H1 (cell line): Measurements from ENCODE around the gene APMAP. TPM values are rescaled to one million over a fixed set of nuclear protein-coding genes. Genes with fewer than 3 reads are reported as not detected.

Experiments
- CTCF ChIA-PET: fragments of 300-600 bp; sonication (Branson Sonifier 250); formaldehyde crosslinking; loops from one replicate; lab custom pipeline; 2021; ENCODE audit not compliant: partially characterized antibody; lab: Charles Lee
- POLR2A ChIA-PET: fragments of 300-600 bp; sonication (Branson Sonifier 250); formaldehyde crosslinking; loops from one replicate; lab custom pipeline; 2021; ENCODE audit warnings: inconsistent platforms; ENCODE audit not compliant: partially characterized antibody; lab: Charles Lee
- DNase-seq, 2 experiments: peaks; one replicate each; pipeline versions ENCODE4 v3.0.0 to v3.0.0-alpha.2; 2010 to 2022; ENCODE audit warnings: low spot score in 2 of 2, low read depth in 1 of 2, mixed read lengths in 1 of 2
- FAIRE-seq: peaks from 2 replicates; lab custom pipeline; 2011; peaks lifted over from hg19 to GRCh38; lab: Jason Lieb, UNC
- H2AFZ ChIP-seq: 2 replicates; pipeline ENCODE4 v1.8.1; 2012; ENCODE audit warnings: low read length, inconsistent platforms
- H2AK5ac ChIP-seq: 2 replicates; pipeline ENCODE4 v1.6.1; 2013; ENCODE audit warnings: low read depth, low read length
- H2BK120ac ChIP-seq: replicated peaks from 2 replicates; pipeline ENCODE3; 2013; ENCODE audit warnings: low read depth, low read length, inconsistent platforms
- H2BK12ac ChIP-seq: 2 replicates; pipeline ENCODE4 v1.6.1; 2013; ENCODE audit warnings: low read depth, low read length
- H2BK15ac ChIP-seq: 2 replicates; pipeline ENCODE4 v1.6.1; 2013; ENCODE audit warnings: low read length
- H2BK20ac ChIP-seq: 2 replicates; pipeline ENCODE4 v1.6.1; 2013; ENCODE audit warnings: low read length
- H2BK5ac ChIP-seq: 2 replicates; pipeline ENCODE4 v1.6.1; 2013; ENCODE audit warnings: low read depth, low read length
- H3K14ac ChIP-seq: 2 replicates; pipeline ENCODE4 v1.6.1; 2013; ENCODE audit warnings: inconsistent platforms; ENCODE audit not compliant: insufficient read length
- H3K18ac ChIP-seq: 2 replicates; pipeline ENCODE4 v1.6.1; 2013; ENCODE audit warnings: low read length; ENCODE audit errors: extremely low read depth
- H3K23ac ChIP-seq: 2 replicates; pipeline ENCODE4 v1.6.1; 2013; ENCODE audit warnings: inconsistent platforms; ENCODE audit not compliant: insufficient read length
- H3K23me2 ChIP-seq: 2 replicates; pipeline ENCODE4 v1.6.1; 2013; ENCODE audit warnings: low read depth, low read length
- H3K27ac ChIP-seq: 2 replicates; pipeline ENCODE4 v1.6.1; 2011; ENCODE audit warnings: low read depth, low read length, inconsistent platforms
- H3K27me3 ChIP-seq, 4 experiments: replicated peaks in 1 of 4; 1 replicate in 1 of 4; 2 replicates in 3 of 4; pipeline versions ENCODE4 v1.6.1 to v1.8.1; 2011 to 2013; ENCODE audit warnings: low read length in 3 of 4, mild to moderate bottlenecking in 3 of 4, inconsistent platforms in 2 of 4, mixed read lengths in 2 of 4, moderate library complexity in 1 of 4; ENCODE audit not compliant: control insufficient read depth in 3 of 4, insufficient read depth in 3 of 4; ENCODE audit errors: extremely low read depth in 1 of 4
- H3K36me3 ChIP-seq, 4 experiments: 2 replicates each; pipeline versions ENCODE4 v1.6.1 to v1.8.1; 2011 to 2013; ENCODE audit warnings: mild to moderate bottlenecking in 4 of 4, low read length in 3 of 4, moderate library complexity in 2 of 4, control low read depth in 1 of 4, inconsistent platforms in 1 of 4; ENCODE audit not compliant: insufficient read depth in 4 of 4, control insufficient read depth in 2 of 4
- H3K4ac ChIP-seq: replicated peaks from 2 replicates; pipeline ENCODE3; 2013; ENCODE audit warnings: low read length, low read depth, mixed read lengths, inconsistent platforms; ENCODE audit not compliant: insufficient read length
- H3K4me1 ChIP-seq, 4 experiments: replicated peaks in 1 of 4; 1 replicate in 1 of 4; 2 replicates in 3 of 4; pipeline versions ENCODE4 v1.6.1 to v1.8.1; 2011 to 2013; ENCODE audit warnings: low read length in 3 of 4, inconsistent platforms in 2 of 4, mixed read lengths in 1 of 4; ENCODE audit not compliant: insufficient read depth in 4 of 4, control insufficient read depth in 3 of 4
- H3K4me2 ChIP-seq, 2 experiments: 2 replicates each; pipeline versions ENCODE4 v1.6.1 to v1.8.1; 2011 to 2013; ENCODE audit warnings: low read depth in 2 of 2, low read length in 2 of 2, control low read depth in 1 of 2, inconsistent platforms in 1 of 2, mild to moderate bottlenecking in 1 of 2; ENCODE audit not compliant: insufficient read depth in 1 of 2
- H3K4me3 ChIP-seq, 4 experiments: fragments of 200-600, 300-600 bp in 1 of 4; sonication (generic), shearing (Covaris generic), sonication (Bioruptor Twin) in 1 of 4; 2 replicates each; pipeline versions ENCODE4 v1.5.1 to v1.8.1; 2011 to 2016; ENCODE audit warnings: low read length in 4 of 4, low read depth in 3 of 4, control low read depth in 2 of 4, inconsistent platforms in 2 of 4, mild to moderate bottlenecking in 2 of 4, mixed read lengths in 1 of 4, moderate library complexity in 1 of 4; ENCODE audit not compliant: insufficient read depth in 2 of 4; ENCODE audit errors: extremely low read depth in 1 of 4
- H3K56ac ChIP-seq: replicated peaks from 2 replicates; pipeline ENCODE3; 2013; ENCODE audit warnings: low read depth, mild to moderate bottlenecking, mixed read lengths, low read length, inconsistent platforms; ENCODE audit not compliant: insufficient read length
- H3K79me1 ChIP-seq: 2 replicates; pipeline ENCODE4 v1.6.1; 2013; ENCODE audit warnings: low read depth, low read length, control low read depth
- H3K79me2 ChIP-seq, 2 experiments: 2 replicates each; pipeline versions ENCODE4 v1.6.1 to v1.8.1; 2012 to 2013; ENCODE audit warnings: low read length in 2 of 2, mild to moderate bottlenecking in 2 of 2, inconsistent platforms in 1 of 2; ENCODE audit not compliant: insufficient read depth in 2 of 2, control insufficient read depth in 1 of 2
- H3K9ac ChIP-seq, 4 experiments: replicated peaks in 1 of 4; 1 replicate in 1 of 4; 2 replicates in 3 of 4; pipeline versions ENCODE4 v1.6.1 to v1.8.1; 2011 to 2013; ENCODE audit warnings: low read depth in 3 of 4, low read length in 3 of 4, control low read depth in 2 of 4, mild to moderate bottlenecking in 2 of 4, moderate library complexity in 2 of 4, inconsistent platforms in 1 of 4; ENCODE audit errors: extremely low read depth in 1 of 4
- H3K9me3 ChIP-seq, 2 experiments: 2 replicates each; pipeline versions ENCODE4 v1.6.1 to v1.8.1; 2012 to 2013; ENCODE audit warnings: mild to moderate bottlenecking in 2 of 2, moderate library complexity in 2 of 2, control low read depth in 1 of 2, inconsistent platforms in 1 of 2, low read depth in 1 of 2, low read length in 1 of 2, mixed read lengths in 1 of 2; ENCODE audit not compliant: insufficient read depth in 2 of 2
- H4K20me1 ChIP-seq, 2 experiments: replicated peaks in 1 of 2; 2 replicates each; pipeline versions ENCODE3 to v1.8.1; 2011 to 2013; ENCODE audit warnings: inconsistent platforms in 2 of 2, low read length in 2 of 2, mild to moderate bottlenecking in 1 of 2; ENCODE audit not compliant: insufficient read depth in 2 of 2, control insufficient read depth in 1 of 2
- H4K5ac ChIP-seq: 2 replicates; pipeline ENCODE4 v1.6.1; 2013; ENCODE audit warnings: low read length, low read depth, mixed read lengths, inconsistent platforms; ENCODE audit not compliant: insufficient read length
- H4K8ac ChIP-seq: 2 replicates; pipeline ENCODE4 v1.8.0; 2013; ENCODE audit warnings: mild to moderate bottlenecking, moderate library complexity, low read length, inconsistent platforms; ENCODE audit not compliant: insufficient read depth; ENCODE audit errors: extremely low read depth
- H4K91ac ChIP-seq: replicated peaks from 2 replicates; pipeline ENCODE3; 2013; ENCODE audit warnings: low read length, mixed read lengths, inconsistent platforms; ENCODE audit not compliant: insufficient read length
- CEBPB ChIP-seq: IDR thresholded peaks from 2 replicates; pipeline ENCODE4 v1.6.1; 2012; ENCODE audit warnings: low read depth, low read length
- CREB1 ChIP-seq: IDR thresholded peaks from 2 replicates; pipeline ENCODE4 v1.6.1; 2012; ENCODE audit warnings: inconsistent platforms
- FOSL1 ChIP-seq: IDR thresholded peaks from 2 replicates; pipeline ENCODE4 v1.6.1; 2011; ENCODE audit warnings: mild to moderate bottlenecking, low read depth, low read length, moderate library complexity; ENCODE audit not compliant: insufficient read depth
- NANOG ChIP-seq: IDR thresholded peaks from 2 replicates; pipeline ENCODE4 v1.6.1; 2011; ENCODE audit warnings: low read length, low read depth, mild to moderate bottlenecking, inconsistent platforms; ENCODE audit not compliant: insufficient read depth, poor library complexity, severe bottlenecking
- RFX5 ChIP-seq: IDR thresholded peaks from 2 replicates; pipeline ENCODE4 v1.6.1; 2011; ENCODE audit warnings: low read depth, low read length, improper control_type of control experiment, borderline replicate concordance
- RNF2 ChIP-seq: fragments of 200-900, 300-1000 bp; sonication (generic); IDR thresholded peaks from 2 replicates; pipeline ENCODE4 v1.7.1; 2016; ENCODE audit warnings: borderline replicate concordance, low read depth, mild to moderate bottlenecking, antibody characterized with exemption, low read length; ENCODE audit not compliant: poor library complexity, severe bottlenecking; ENCODE audit errors: missing control alignments
- SP4 ChIP-seq: IDR thresholded peaks from 2 replicates; pipeline ENCODE4 v1.6.1; 2012; ENCODE audit warnings: low read length, inconsistent platforms
- SRF ChIP-seq: IDR thresholded peaks from 2 replicates; pipeline ENCODE4 v1.6.1; 2011; ENCODE audit warnings: mild to moderate bottlenecking, low read depth, low read length, moderate library complexity
- TBP ChIP-seq: IDR thresholded peaks from 2 replicates; pipeline ENCODE4 v1.6.1; 2011; ENCODE audit warnings: low read depth, low read length, improper control_type of control experiment
- WGBS, 2 experiments: shearing (Covaris generic) in 1 of 2; methylation state at CpG; one replicate each; pipeline versions ENCODE4 v1.1.6 to v1.1.7; 2013 to 2015; ENCODE audit warnings: low lambda C conversion rate in 2 of 2, mixed read lengths in 2 of 2, inconsistent platforms in 1 of 2, low coverage in 1 of 2, missing lambda C conversion rate in 1 of 2; ENCODE audit not compliant: insufficient replicate concordance in 2 of 2, insufficient coverage in 1 of 2, insufficient read length in 1 of 2; ENCODE audit errors: extremely low coverage in 1 of 2, missing lambda C conversion rate in 1 of 2; 5-methylcytosine and 5-hydroxymethylcytosine counted together
- polyA plus RNA-seq, 7 experiments: library from polyadenylated mRNA; depleted of rRNA in 3 of 7; stranded (reverse) in 5 of 7; unstranded in 2 of 7; fragments of >200 nt in 5 of 7; fragments of 200-250 nt in 2 of 7; gene quantifications; 1 replicate in 5 of 7; 2 replicates in 1 of 7; 4 replicates in 1 of 7; pipeline versions ENCODE4 v1.2.1 to v1.2.3, GENCODE V29; 2011 to 2013; ENCODE audit warnings: missing spikeins in 2 of 7, mixed read lengths in 2 of 7
- total RNA-seq: library from RNA; stranded (reverse); fragmentation: NEBNext Ultra II Directional; extraction: Animal tissue kit (Norgen Biotek cat#: 25700); gene quantifications from 2 replicates; pipeline ENCODE4 v1.2.1, GENCODE V29; 2021
- TF ChIP-seq, protein P1 (sequence below): IDR thresholded peaks from 2 replicates; pipeline ENCODE4 v1.6.1; 2012; ENCODE audit warnings: low read length, inconsistent platforms
- TF ChIP-seq, protein P2 (sequence below): IDR thresholded peaks from 2 replicates; pipeline ENCODE4 v1.6.1; 2012; ENCODE audit warnings: inconsistent platforms

APMAP gene
- total and polyA plus RNA-seq, 2 of the 8 experiments (the other 6 are each of a cell fraction or from before 2014, with no cell fraction given): 31.3 to 66.0 TPM

DNA sequence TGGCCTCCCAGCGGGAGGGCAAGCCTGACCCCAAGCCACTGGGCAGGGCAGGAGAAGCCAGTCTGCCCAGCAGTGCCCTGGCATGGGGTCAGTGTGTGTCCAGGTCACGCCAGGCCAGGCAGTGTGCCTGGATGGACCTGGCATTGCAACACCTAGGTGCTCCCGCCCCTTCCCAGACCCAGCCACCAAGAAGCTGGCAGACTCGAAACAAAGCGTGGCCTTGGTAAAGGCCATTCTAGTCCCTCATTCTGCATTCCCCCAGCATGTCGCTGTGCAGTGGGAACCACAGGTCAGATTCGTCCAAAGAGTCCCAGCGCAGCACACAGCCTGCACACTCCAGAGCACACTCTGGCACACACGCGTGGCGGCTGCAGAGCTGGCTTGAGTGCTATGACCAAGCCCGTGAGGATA is 19.3 kb upstream of the APMAP start:
- Histone ChIP-seq H3K36me3 (no peaks in the 10 kb centered on the region), H3K23ac (no peak overlapping the region), H3K27ac (no peak overlapping the region), H3K4ac (no peak overlapping the region), H2AK5ac (no peak overlapping the region), H2BK120ac (no peak overlapping the region), H3K14ac (no peak overlapping the region), H3K56ac (no peak overlapping the region), H2BK5ac (no peak overlapping the region), H4K5ac (no peak overlapping the region), H2AFZ (no peak overlapping the region), H4K8ac (no peak overlapping the region), H3K18ac (no peak overlapping the region), H3K27me3 (no peaks in the 10 kb centered on the region), H4K20me1 (no peaks in the 10 kb centered on the region), H3K4me2 (no peak overlapping the region), H3K4me3 (no peak overlapping the region), H3K9me3 (no peaks in the 10 kb centered on the region), H4K91ac (no peak overlapping the region), H3K23me2 (no peaks in the 10 kb centered on the region), H3K79me2 (no peaks in the 10 kb centered on the region), H3K4me1 (no peaks in the 10 kb centered on the region; a peak in 1 of 7 replicates), H3K79me1 (no peaks in the 10 kb centered on the region), H2BK15ac (no peak overlapping the region; the same call in 1 of the 2 replicates), H2BK20ac (no peak overlapping the region), H2BK12ac (no peak overlapping the region), H3K9ac (no peak overlapping the region)
- ChIA-PET POLR2A (no interaction called here), CTCF (interaction anchor here (0.9 kb wide), 1 partner anchor 167 kb away, joined by 3 read pairs; no protein-coding TSS in a partner anchor)
- DNase-seq (no peak), FAIRE-seq (no peak)
- no peak for TF ChIP-seq NANOG
- TF ChIP-seq RNF2: no peak
- TF ChIP-seq CREB1: no peak
- no peak for TF ChIP-seq CEBPB
- no peak for TF ChIP-seq SP4
- TF ChIP-seq, protein P1, sequence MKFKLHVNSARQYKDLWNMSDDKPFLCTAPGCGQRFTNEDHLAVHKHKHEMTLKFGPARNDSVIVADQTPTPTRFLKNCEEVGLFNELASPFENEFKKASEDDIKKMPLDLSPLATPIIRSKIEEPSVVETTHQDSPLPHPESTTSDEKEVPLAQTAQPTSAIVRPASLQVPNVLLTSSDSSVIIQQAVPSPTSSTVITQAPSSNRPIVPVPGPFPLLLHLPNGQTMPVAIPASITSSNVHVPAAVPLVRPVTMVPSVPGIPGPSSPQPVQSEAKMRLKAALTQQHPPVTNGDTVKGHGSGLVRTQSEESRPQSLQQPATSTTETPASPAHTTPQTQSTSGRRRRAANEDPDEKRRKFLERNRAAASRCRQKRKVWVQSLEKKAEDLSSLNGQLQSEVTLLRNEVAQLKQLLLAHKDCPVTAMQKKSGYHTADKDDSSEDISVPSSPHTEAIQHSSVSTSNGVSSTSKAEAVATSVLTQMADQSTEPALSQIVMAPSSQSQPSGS: no peak
- no peak for TF ChIP-seq TBP
- no peak for TF ChIP-seq RFX5
- TF ChIP-seq, protein P2, sequence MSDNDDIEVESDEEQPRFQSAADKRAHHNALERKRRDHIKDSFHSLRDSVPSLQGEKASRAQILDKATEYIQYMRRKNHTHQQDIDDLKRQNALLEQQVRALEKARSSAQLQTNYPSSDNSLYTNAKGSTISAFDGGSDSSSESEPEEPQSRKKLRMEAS: no peak
- TF ChIP-seq FOSL1: no peak
- TF ChIP-seq SRF: no peak
- WGBS, 2 experiments: 95% methylated on average over 12 of the region's 12 CpGs; no CpG with 5 or more reads in 1 of the 2 experiments
